Keratinocyte (primary cell): Measurements from ENCODE around the gene DNLZ.

Source experiments
- EZH2 ChIP-seq: IDR thresholded peaks from one replicate; pipeline ENCODE4 v1.6.1; 2012; ENCODE audit warnings: inconsistent platforms, mild to moderate bottlenecking, low read length, moderate library complexity
- TF ChIP-seq, protein P1 (sequence below), 3 experiments: IDR thresholded peaks in 1 of 3; conservative IDR thresholded peaks in 1 of 3; optimal IDR thresholded peaks in 1 of 3; 2 replicates in 2 of 3; 3 replicates in 1 of 3; pipeline versions ENCODE3 to v1.5.1; 2011; ENCODE audit warnings: low read length in 3 of 3, mild to moderate bottlenecking in 3 of 3, moderate library complexity in 2 of 3, control low read depth in 1 of 3, inconsistent platforms in 1 of 3; ENCODE audit not compliant: insufficient read depth in 2 of 3; ENCODE audit errors: extremely low read depth in 1 of 3

DNA sequence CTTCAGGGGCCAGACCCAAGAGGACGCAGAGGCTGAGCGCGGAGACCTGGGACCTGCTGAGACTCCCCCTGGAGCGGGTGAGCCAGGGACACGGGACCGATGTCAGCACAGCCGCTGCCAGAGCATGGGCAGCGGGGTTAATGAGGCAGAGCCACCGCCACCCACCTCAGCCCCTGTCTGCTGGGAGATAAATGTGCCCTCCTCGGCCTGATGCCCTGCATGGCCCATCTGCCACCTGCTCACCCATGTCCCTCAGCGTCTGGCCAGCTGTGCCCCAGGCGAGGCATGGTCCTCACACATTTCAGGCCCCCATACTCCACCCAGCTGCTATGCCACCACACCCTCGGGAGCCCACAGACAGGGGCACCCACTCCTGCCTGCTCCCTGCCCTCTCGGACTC, 14.9 kb downstream of the DNLZ start:
- TF ChIP-seq, protein P1, sequence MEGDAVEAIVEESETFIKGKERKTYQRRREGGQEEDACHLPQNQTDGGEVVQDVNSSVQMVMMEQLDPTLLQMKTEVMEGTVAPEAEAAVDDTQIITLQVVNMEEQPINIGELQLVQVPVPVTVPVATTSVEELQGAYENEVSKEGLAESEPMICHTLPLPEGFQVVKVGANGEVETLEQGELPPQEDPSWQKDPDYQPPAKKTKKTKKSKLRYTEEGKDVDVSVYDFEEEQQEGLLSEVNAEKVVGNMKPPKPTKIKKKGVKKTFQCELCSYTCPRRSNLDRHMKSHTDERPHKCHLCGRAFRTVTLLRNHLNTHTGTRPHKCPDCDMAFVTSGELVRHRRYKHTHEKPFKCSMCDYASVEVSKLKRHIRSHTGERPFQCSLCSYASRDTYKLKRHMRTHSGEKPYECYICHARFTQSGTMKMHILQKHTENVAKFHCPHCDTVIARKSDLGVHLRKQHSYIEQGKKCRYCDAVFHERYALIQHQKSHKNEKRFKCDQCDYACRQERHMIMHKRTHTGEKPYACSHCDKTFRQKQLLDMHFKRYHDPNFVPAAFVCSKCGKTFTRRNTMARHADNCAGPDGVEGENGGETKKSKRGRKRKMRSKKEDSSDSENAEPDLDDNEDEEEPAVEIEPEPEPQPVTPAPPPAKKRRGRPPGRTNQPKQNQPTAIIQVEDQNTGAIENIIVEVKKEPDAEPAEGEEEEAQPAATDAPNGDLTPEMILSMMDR (optimal IDR thresholded peaks at IDR 0.05 in 1 of 3, IDR thresholded peaks at IDR 0.05 in 1 of 3, conservative IDR thresholded peaks at IDR 0.05 in 1 of 3; ENCODE audit: extremely low read depth in 1 of 3, insufficient read depth in 2 of 3, low read length in 3 of 3) = no peak
- no peak for TF ChIP-seq EZH2
